Immature natural killer cell (primary cell): ENCODE data around the gene DEFB110. TPM values are rescaled to one million over a fixed set of nuclear protein-coding genes. Genes with fewer than 3 reads are reported as not detected.

ENCODE experiments used
- DNase-seq, 3 donors: peaks; one replicate each; pipeline ENCODE4 v3.0.0; 2022; ENCODE audit warnings: mixed read lengths in 1 of 3
- H3K27ac Mint-ChIP-seq, 6 donors: one replicate each; pipeline ENCODE4 v1.8.0; 2020; ENCODE audit warnings: mixed read lengths in 6 of 6, mild to moderate bottlenecking in 5 of 6, inconsistent platforms in 4 of 6, moderate library complexity in 3 of 6
- H3K27me3 Mint-ChIP-seq, 3 donors: one replicate each; pipeline ENCODE4 v1.8.0; 2020 to 2021; ENCODE audit warnings: low read depth in 3 of 3, mild to moderate bottlenecking in 3 of 3, mixed read lengths in 3 of 3, moderate library complexity in 3 of 3, inconsistent platforms in 1 of 3
- H3K36me3 Mint-ChIP-seq, 3 donors: one replicate each; pipeline ENCODE4 v1.8.0; 2020; ENCODE audit warnings: mixed read lengths in 3 of 3, inconsistent platforms in 2 of 3, mild to moderate bottlenecking in 2 of 3
- H3K4me1 Mint-ChIP-seq, 2 donors: one replicate each; pipeline ENCODE4 v1.8.0; 2020; ENCODE audit warnings: inconsistent platforms in 2 of 2, mild to moderate bottlenecking in 2 of 2, mixed read lengths in 2 of 2, moderate library complexity in 1 of 2
- H3K4me3 Mint-ChIP-seq, 5 donors: one replicate each; pipeline ENCODE4 v1.8.0; 2020; ENCODE audit warnings: mild to moderate bottlenecking in 5 of 5, mixed read lengths in 5 of 5, inconsistent platforms in 3 of 5, moderate library complexity in 3 of 5
- H3K9me3 Mint-ChIP-seq, 6 donors: one replicate each; pipeline ENCODE4 v1.8.0; 2020; ENCODE audit warnings: mild to moderate bottlenecking in 6 of 6, mixed read lengths in 6 of 6, inconsistent platforms in 4 of 6, moderate library complexity in 3 of 6
- polyA plus RNA-seq, 3 donors: library from polyadenylated mRNA; unstranded; fragments of 300-500 nt; fragmentation: Illumina TruSeq; gene quantifications; one replicate each; pipeline ENCODE4 v1.2.3, GENCODE V29; 2021

The DEFB110 gene
- polyA plus RNA-seq, 3 donors from 2014 or later, result not detected

DNA sequence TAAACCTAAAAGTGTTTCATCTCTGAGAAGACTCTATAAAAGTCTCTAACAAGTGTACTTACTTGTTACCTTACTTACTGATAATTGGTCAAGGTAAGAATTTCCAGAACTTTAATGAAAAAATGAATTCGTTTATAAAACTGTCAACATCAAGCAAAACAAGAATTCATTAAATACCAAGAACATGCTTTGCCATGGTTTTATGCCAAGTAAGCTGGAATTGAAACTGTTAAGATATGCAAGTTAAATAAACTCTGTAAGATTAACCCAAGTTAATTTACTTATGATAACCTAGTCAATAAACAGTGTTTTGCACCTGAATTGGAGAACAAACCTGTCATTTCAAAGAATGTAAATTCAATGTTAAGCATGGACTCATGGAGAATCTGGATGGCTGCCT, 35.2 kb downstream of the DEFB110 start:
- H3K4me1 Mint-ChIP-seq, result no peaks in the 10 kb centered on the region
- H3K27ac Mint-ChIP-seq, result no peak overlapping the region
- peaks cover 0 to 5% (median 0%) of the 10 kb centered on the region in 3 donors for H3K27me3 Mint-ChIP-seq
- H3K4me3 Mint-ChIP-seq, result no peak overlapping the region
- peaks cover 1 to 25% (median 15%) of the 10 kb centered on the region in 6 donors for H3K9me3 Mint-ChIP-seq
- DNase-seq, result no peak
- H3K36me3 Mint-ChIP-seq, result no peaks in the 10 kb centered on the region

DNA sequence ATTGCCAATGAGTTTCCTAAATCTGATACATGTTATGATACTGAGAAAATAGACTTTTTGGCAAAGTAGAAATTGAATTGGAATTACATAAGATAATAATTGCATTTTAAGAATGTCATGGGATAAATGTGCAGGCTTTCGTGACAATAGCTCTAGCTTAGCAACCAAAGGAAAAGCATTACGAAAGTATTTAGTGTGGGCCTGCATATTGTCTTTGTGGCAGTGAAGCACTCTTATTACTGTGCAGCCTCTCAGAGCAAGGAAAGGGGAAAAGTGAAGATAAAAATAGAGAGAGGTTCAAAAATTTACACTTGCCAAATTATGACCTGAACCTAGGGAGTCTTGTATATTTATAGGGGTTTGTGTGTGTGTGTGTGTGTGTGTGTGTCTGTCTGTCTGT, 39.7 kb downstream of the DEFB110 start:
- peaks cover 0 to 8% of the 10 kb centered on the region in 2 donors for H3K4me1 Mint-ChIP-seq
- H3K27me3 Mint-ChIP-seq, result peaks cover 0 to 3% (median 0%) of the 10 kb centered on the region in 3 donors
- peaks cover 4 to 30% (median 15%) of the 10 kb centered on the region in 6 donors for H3K9me3 Mint-ChIP-seq
- no peak overlapping the region for H3K27ac Mint-ChIP-seq
- no peaks in the 10 kb centered on the region for H3K36me3 Mint-ChIP-seq
- H3K4me3 Mint-ChIP-seq, result no peak overlapping the region
- no peak for DNase-seq

DNA sequence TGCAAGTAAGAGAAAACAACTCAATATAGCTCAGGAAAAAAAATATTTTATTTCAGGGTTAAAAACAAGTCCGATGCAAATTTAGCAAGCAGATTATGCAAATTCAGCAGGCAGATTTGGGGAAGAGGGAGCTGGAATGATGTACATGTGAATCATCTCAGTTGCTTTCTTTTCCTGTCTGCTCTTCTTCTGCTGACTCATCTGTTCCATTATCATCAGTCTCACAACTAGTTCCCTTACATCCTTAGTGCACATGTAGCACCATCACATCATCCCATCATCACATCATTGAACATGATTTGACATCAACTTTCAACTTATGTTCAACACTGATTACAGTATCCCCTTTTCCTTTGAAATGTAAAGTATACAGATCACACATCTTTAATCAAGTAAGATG, 40.9 kb downstream of the DEFB110 start:
- Mint-ChIP-seq H3K27me3 (peaks cover 0 to 3% (median 0%) of the 10 kb centered on the region in 3 donors), H3K27ac (no peak overlapping the region), H3K36me3 (no peaks in the 10 kb centered on the region), H3K4me1 (peaks cover 0 to 8% of the 10 kb centered on the region in 2 donors), H3K9me3 (peaks cover 4 to 30% (median 15%) of the 10 kb centered on the region in 6 donors), H3K4me3 (no peak overlapping the region)
- no peak for DNase-seq

DNA sequence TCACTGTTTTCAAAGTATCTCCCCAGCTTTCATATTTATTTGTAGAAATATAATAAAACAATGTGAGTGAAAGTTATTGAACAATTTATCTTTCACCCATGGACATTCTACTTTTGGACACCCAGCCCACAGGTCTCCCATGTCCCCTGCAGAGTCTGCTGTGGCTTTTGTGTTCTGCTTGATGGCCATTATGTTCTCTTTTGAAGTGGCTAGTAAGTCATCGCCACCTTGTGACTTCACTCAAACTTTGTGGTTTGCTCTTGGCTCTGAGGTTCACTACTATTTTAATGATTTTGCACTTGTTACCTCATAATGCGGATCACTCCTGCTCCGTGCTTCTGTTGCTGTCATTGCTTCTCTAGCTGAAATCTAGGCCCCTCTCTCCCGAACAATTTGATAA, 42.2 kb downstream of the DEFB110 start:
- no peak overlapping the region for H3K4me3 Mint-ChIP-seq
- no peak for DNase-seq
- H3K4me1 Mint-ChIP-seq, result peaks cover 0 to 8% of the 10 kb centered on the region in 2 donors
- H3K27ac Mint-ChIP-seq, result peak overlapping the region in 1 of 6 donors; percentile 14
- peaks cover 4 to 30% (median 12%) of the 10 kb centered on the region in 6 donors for H3K9me3 Mint-ChIP-seq
- no peaks in the 10 kb centered on the region for H3K36me3 Mint-ChIP-seq
- peaks cover 0 to 3% (median 0%) of the 10 kb centered on the region in 3 donors for H3K27me3 Mint-ChIP-seq

DNA sequence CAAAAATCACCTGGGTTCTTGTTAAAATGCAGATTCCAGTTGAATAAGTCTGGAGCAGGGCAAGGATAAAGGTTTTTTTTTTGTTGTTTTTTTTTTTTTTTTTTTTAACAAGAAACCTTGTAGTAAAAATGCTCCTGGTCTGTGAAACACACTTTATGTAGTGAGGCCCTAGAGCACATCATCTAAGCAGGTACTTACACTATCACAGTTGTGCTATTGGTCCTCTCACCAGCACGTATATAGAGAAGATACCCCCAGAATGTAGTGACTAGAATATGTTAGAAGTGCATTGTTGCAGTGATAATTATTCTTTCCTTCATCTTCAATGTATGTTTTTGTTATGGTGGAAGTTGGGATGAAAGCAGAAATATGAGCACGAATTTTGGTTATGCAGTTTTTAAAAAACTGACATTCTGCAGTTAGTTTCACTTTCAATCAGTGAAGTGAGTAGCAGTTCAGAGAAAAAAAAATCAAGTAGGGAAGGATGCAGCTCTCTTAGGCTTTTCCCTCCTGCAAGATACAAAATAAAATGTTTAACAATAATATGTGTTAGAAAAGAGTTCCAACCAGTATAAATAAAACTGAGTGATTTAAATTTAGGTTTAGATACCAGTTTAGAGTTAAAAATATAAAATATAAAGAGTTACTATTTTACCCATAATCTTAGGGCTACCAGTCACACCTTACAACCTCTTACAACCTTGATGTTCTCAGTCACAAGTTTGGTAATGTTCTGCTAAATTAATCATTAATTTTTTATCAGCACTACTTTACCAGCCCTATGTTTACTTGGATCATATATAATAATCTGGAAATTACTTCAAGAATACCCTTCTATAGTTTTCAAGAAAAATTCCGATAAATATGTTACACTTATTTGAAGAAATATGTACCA, 43.2 kb downstream of the DEFB110 start:
- Mint-ChIP-seq H3K27ac (no peak overlapping the region), H3K9me3 (peaks cover 4 to 30% (median 12%) of the 10 kb centered on the region in 6 donors), H3K27me3 (peaks cover 0 to 3% (median 0%) of the 10 kb centered on the region in 3 donors), H3K4me1 (peaks cover 0 to 8% of the 10 kb centered on the region in 2 donors), H3K4me3 (peak overlapping the region in 3 of 5 donors; percentile 27 to 48 (median 29)), H3K36me3 (no peaks in the 10 kb centered on the region)
- DNase-seq, result no peak

DNA sequence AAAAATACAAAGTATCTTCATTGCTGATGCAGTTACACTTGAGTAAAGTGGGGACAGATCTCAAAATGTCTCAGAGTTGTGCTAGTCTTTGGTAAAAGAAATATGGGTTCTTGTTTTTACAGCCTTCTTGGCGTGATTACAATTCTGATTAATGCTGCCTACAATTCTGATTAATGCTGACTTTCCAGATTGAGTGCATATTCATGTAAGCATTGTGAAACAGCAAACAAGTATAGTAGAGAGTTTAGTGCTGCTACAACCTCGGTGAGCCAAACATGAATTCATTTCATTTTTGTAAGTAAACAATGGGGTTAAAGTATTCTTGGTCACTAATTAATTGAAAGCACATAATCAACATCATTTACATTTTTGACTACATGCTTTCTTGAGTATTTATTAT, 52.2 kb downstream of the DEFB110 start, which contains the start of gene DEFB113:
Gene DEFB113, minus strand, starts transcription at position 21 of the 400 bp plus-strand sequence. Its CDS starts 0 bp downstream, at position 21.
- H3K4me1 Mint-ChIP-seq, result no peaks in the 10 kb centered on the region
- no peak for DNase-seq
- peaks cover 1 to 41% (median 10%) of the 10 kb centered on the region in 6 donors for H3K9me3 Mint-ChIP-seq
- peaks cover 0 to 2% (median 0%) of the 10 kb centered on the region in 3 donors for H3K27me3 Mint-ChIP-seq
- no peak within 1 kb of the TSS for H3K4me3 Mint-ChIP-seq
- no peaks in the 10 kb centered on the region for H3K36me3 Mint-ChIP-seq
- no peak within 1 kb of the TSS for H3K27ac Mint-ChIP-seq

Other genes with a start within 250 kb of the DEFB110 start
- not detected for gene PGK2, start 234.7 kb downstream of the DEFB110 start, polyA plus RNA-seq
- not detected for gene CRISP1, start 155.5 kb downstream of the DEFB110 start, polyA plus RNA-seq
- not detected for gene DEFB114, start 57.8 kb downstream of the DEFB110 start, polyA plus RNA-seq
- gene DEFB113, start 52.4 kb downstream of the DEFB110 start, polyA plus RNA-seq, result not detected
- not detected for gene DEFB112, start 27.9 kb upstream of the DEFB110 start, polyA plus RNA-seq